IMR-90 (cell line): ENCODE measurements around the gene S100A1. TPM values are rescaled to one million over a fixed set of nuclear protein-coding genes. Genes with fewer than 3 reads are reported as not detected.

Experiments
- ATAC-seq: fragments of 200-7000 bp; cut with Tn5 transposase; 2 replicates; pipeline ENCODE4 v1.9.1; 2020; ENCODE audit warnings: low read depth, mild to moderate bottlenecking, moderate library complexity
- BruUV-seq: library from RNA; stranded (reverse); fragments of 400-500 nt; replicated peaks from 2 replicates; lab custom pipeline; 2021; lab: Mats Ljungman, UMichigan
- CTCF ChIA-PET: fragments of 300-600 bp; formaldehyde crosslinking; extraction: SDS; loops from one replicate; lab custom pipeline; 2021; ENCODE audit warnings: antibody characterized with exemption; lab: Yijun Ruan, JAX
- POLR2A ChIA-PET: fragments of 300-600 bp; sonication (Branson Sonifier 250); formaldehyde crosslinking; loops from one replicate; lab custom pipeline; 2022; ENCODE audit warnings: antibody characterized with exemption; ENCODE audit not compliant: unreplicated experiment; lab: Charles Lee
- DNase-seq: peaks from one replicate; pipeline ENCODE4 v3.0.0; 2013
- H2AFZ ChIP-seq: replicated peaks from 2 replicates; pipeline ENCODE3; 2013; ENCODE audit warnings: low read length, mild to moderate bottlenecking; ENCODE audit not compliant: poor library complexity
- H2AK5ac ChIP-seq: 2 replicates; pipeline ENCODE4 v1.6.1; 2013; ENCODE audit warnings: low read depth, low read length, inconsistent platforms
- H2AK9ac ChIP-seq: replicated peaks from 2 replicates; pipeline ENCODE3; 2013; ENCODE audit warnings: mild to moderate bottlenecking, low read depth, low read length, moderate library complexity; ENCODE audit not compliant: poor library complexity
- H2BK120ac ChIP-seq: 2 replicates; pipeline ENCODE4 v1.6.1; 2013; ENCODE audit warnings: low read depth, low read length, inconsistent platforms
- H2BK15ac ChIP-seq: 3 replicates; pipeline ENCODE4 v1.6.1; 2013; ENCODE audit warnings: low read depth, low read length, inconsistent platforms
- H2BK20ac ChIP-seq: 2 replicates; pipeline ENCODE4 v1.6.1; 2013; ENCODE audit warnings: low read depth, mild to moderate bottlenecking, inconsistent platforms, low read length, moderate library complexity
- H2BK5ac ChIP-seq: 2 replicates; pipeline ENCODE4 v1.6.1; 2013; ENCODE audit warnings: mild to moderate bottlenecking, low read depth, low read length, inconsistent platforms; ENCODE audit not compliant: poor library complexity, severe bottlenecking
- H3K14ac ChIP-seq: replicated peaks from 2 replicates; pipeline ENCODE4 v1.6.1; 2013; ENCODE audit warnings: low read depth, low read length, inconsistent platforms
- H3K18ac ChIP-seq: 2 replicates; pipeline ENCODE4 v1.6.1; 2013; ENCODE audit warnings: low read depth, low read length, control low read depth
- H3K23ac ChIP-seq: 2 replicates; pipeline ENCODE4 v1.6.1; 2013; ENCODE audit warnings: low read depth, low read length, inconsistent platforms
- H3K27ac ChIP-seq: 2 replicates; pipeline ENCODE4 v1.5.1; 2013; ENCODE audit warnings: mild to moderate bottlenecking, control low read depth, low read length; ENCODE audit not compliant: insufficient read depth
- H3K27me3 ChIP-seq: 2 replicates; pipeline ENCODE4 v1.6.1; 2013; ENCODE audit warnings: low read length; ENCODE audit not compliant: control insufficient read depth, insufficient read depth
- H3K36me3 ChIP-seq: 2 replicates; pipeline ENCODE4 v1.6.1; 2013; ENCODE audit warnings: low read length, mixed read lengths; ENCODE audit not compliant: control insufficient read depth, insufficient read depth
- H3K4ac ChIP-seq: 2 replicates; pipeline ENCODE4 v1.6.1; 2013; ENCODE audit warnings: low read depth, low read length, inconsistent platforms
- H3K4me1 ChIP-seq: 2 replicates; pipeline ENCODE4 v1.6.1; 2013; ENCODE audit warnings: low read length, mixed read lengths; ENCODE audit not compliant: control insufficient read depth, insufficient read depth
- H3K4me2 ChIP-seq: 2 replicates; pipeline ENCODE4 v1.6.1; 2013; ENCODE audit warnings: low read depth, mild to moderate bottlenecking, control low read depth, low read length, moderate library complexity
- H3K4me3 ChIP-seq: 2 replicates; pipeline ENCODE4 v1.5.1; 2013; ENCODE audit warnings: low read depth, mild to moderate bottlenecking, control low read depth, low read length, moderate library complexity; ENCODE audit not compliant: insufficient read depth
- H3K56ac ChIP-seq: 2 replicates; pipeline ENCODE4 v1.6.1; 2013; ENCODE audit warnings: low read length, inconsistent platforms; ENCODE audit not compliant: insufficient read depth; ENCODE audit errors: extremely low read depth
- H3K79me1 ChIP-seq, 2 experiments: 2 replicates each; pipeline ENCODE4 v1.6.1; 2013; ENCODE audit warnings: low read length in 2 of 2, inconsistent platforms in 1 of 2, low read depth in 1 of 2
- H3K9ac ChIP-seq: 2 replicates; pipeline ENCODE4 v1.6.1; 2013; ENCODE audit warnings: low read depth, low read length, control low read depth
- H3K9me1 ChIP-seq: 2 replicates; pipeline ENCODE4 v1.6.1; 2013; ENCODE audit warnings: low read length, inconsistent platforms; ENCODE audit not compliant: insufficient read depth
- H3K9me3 ChIP-seq: 2 replicates; pipeline ENCODE4 v1.6.1; 2013; ENCODE audit warnings: low read length; ENCODE audit not compliant: control insufficient read depth, insufficient read depth
- H4K20me1 ChIP-seq: 2 replicates; pipeline ENCODE4 v1.6.1; 2013; ENCODE audit warnings: low read length, inconsistent platforms; ENCODE audit not compliant: insufficient read depth
- H4K5ac ChIP-seq: 2 replicates; pipeline ENCODE4 v1.6.1; 2013; ENCODE audit warnings: mild to moderate bottlenecking, low read depth, low read length, control low read depth
- H4K8ac ChIP-seq, 2 experiments: 2 replicates each; pipeline ENCODE4 v1.6.1; 2013; ENCODE audit warnings: low read depth in 2 of 2, low read length in 2 of 2, control low read depth in 1 of 2, inconsistent platforms in 1 of 2
- H4K91ac ChIP-seq: 2 replicates; pipeline ENCODE4 v1.6.1; 2013; ENCODE audit warnings: low read depth, low read length, inconsistent platforms; ENCODE audit not compliant: insufficient read depth
- BHLHE40 ChIP-seq: fragments of 150-350 bp; IDR thresholded peaks from 2 replicates; pipeline ENCODE4 v1.6.1; 2016; ENCODE audit warnings: mild to moderate bottlenecking, low read depth, low read length
- CEBPB ChIP-seq: IDR thresholded peaks from 2 replicates; pipeline ENCODE4 v1.6.1; 2012; ENCODE audit warnings: low read depth, low read length, improper control_type of control experiment
- CHD1 ChIP-seq: IDR thresholded peaks from 2 replicates; pipeline ENCODE4 v1.6.1; 2012; ENCODE audit warnings: low read depth, low read length, improper control_type of control experiment
- CTCF ChIP-seq: conservative IDR thresholded peaks from 2 replicates; pipeline ENCODE4 v1.5.1; 2012; ENCODE audit warnings: mild to moderate bottlenecking, low read depth, low read length, improper control_type of control experiment
- ELK1 ChIP-seq: fragments of 150-350 bp; IDR thresholded peaks from 2 replicates; pipeline ENCODE4 v1.6.1; 2016; ENCODE audit warnings: low read depth, mild to moderate bottlenecking, low read length, moderate library complexity, borderline replicate concordance
- FOS ChIP-seq: fragments of 150-350 bp; IDR thresholded peaks from 2 replicates; pipeline ENCODE4 v1.6.1; 2016; ENCODE audit warnings: low read depth, low read length
- MAFK ChIP-seq: IDR thresholded peaks from 2 replicates; pipeline ENCODE4 v1.6.1; 2012; ENCODE audit warnings: low read depth, low read length, improper control_type of control experiment
- MAZ ChIP-seq: IDR thresholded peaks from 2 replicates; pipeline ENCODE4 v1.6.1; 2012; ENCODE audit warnings: low read depth, mild to moderate bottlenecking, low read length, improper control_type of control experiment, moderate library complexity, borderline replicate concordance
- MXI1 ChIP-seq: IDR thresholded peaks from 2 replicates; pipeline ENCODE4 v1.6.1; 2012; ENCODE audit warnings: low read depth, mild to moderate bottlenecking, low read length, moderate library complexity, borderline replicate concordance
- NFE2L2 ChIP-seq: fragments of 150-350 bp; IDR thresholded peaks from 2 replicates; pipeline ENCODE4 v1.6.1; 2016; ENCODE audit warnings: low read depth, mild to moderate bottlenecking, low read length
- POLR2A ChIP-seq: IDR thresholded peaks from 2 replicates; pipeline ENCODE4 v1.6.1; 2012; ENCODE audit warnings: mild to moderate bottlenecking, low read depth, low read length
- RAD21 ChIP-seq: IDR thresholded peaks from 2 replicates; pipeline ENCODE4 v1.6.1; 2012; ENCODE audit warnings: low read length, improper control_type of control experiment
- RCOR1 ChIP-seq: IDR thresholded peaks from 2 replicates; pipeline ENCODE4 v1.6.1; 2012; ENCODE audit warnings: mild to moderate bottlenecking, low read length, improper control_type of control experiment; ENCODE audit not compliant: insufficient replicate concordance
- RFX5 ChIP-seq: IDR thresholded peaks from 2 replicates; pipeline ENCODE4 v1.8.0; 2012; ENCODE audit warnings: low read depth, mild to moderate bottlenecking, low read length, moderate library complexity
- SMC3 ChIP-seq: fragments of 150-350 bp; IDR thresholded peaks from 2 replicates; pipeline ENCODE4 v1.6.1; 2016; ENCODE audit warnings: low read depth, mild to moderate bottlenecking, antibody characterized with exemption, low read length, moderate library complexity
- USF2 ChIP-seq: fragments of 150-350 bp; IDR thresholded peaks from 2 replicates; pipeline ENCODE4 v1.6.1; 2017; ENCODE audit warnings: mild to moderate bottlenecking, antibody characterized with exemption, low read length, low read depth
- WGBS, 2 experiments: methylation state at CpG; one replicate each; pipeline versions ENCODE4 v1.1.5 to v1.1.7; 2013; ENCODE audit warnings: missing lambda C conversion rate in 2 of 2; ENCODE audit not compliant: insufficient read length in 1 of 2; ENCODE audit errors: extremely low coverage in 2 of 2; 5-methylcytosine and 5-hydroxymethylcytosine counted together
- dilution Hi-C: fragments of 300-500 bp; cut with HindIII; formaldehyde crosslinking; loops from one replicate; pipeline ENCODE4 v1.14.3; 2018; ENCODE audit warnings: low sequenced_read_pairs; ENCODE audit not compliant: unreplicated experiment
- in situ Hi-C: fragments of 300-500 bp; cut with MboI; formaldehyde crosslinking; loops from 3 replicates; pipeline ENCODE4 v1.14.3; 2019; ENCODE audit warnings: low sequenced_read_pairs, inconsistent platforms, mixed read lengths
- intact Hi-C: fragments of 100-400 bp; cut with micrococcal nuclease; formaldehyde crosslinking; loops from 2 replicates; pipeline ENCODE4 v1.10.0; 2022
- polyA plus RNA-seq, 3 experiments: library from polyadenylated mRNA; depleted of rRNA; stranded (reverse); fragments of >200 nt; gene quantifications; 2 replicates each; pipeline ENCODE4 v1.2.3, GENCODE V29; 2012; ENCODE audit warnings: low replicate concordance in 1 of 3
- total RNA-seq: library from RNA; depleted of rRNA; stranded (reverse); fragments of >200 nt; gene quantifications from 2 replicates; pipeline ENCODE4 v1.2.3, GENCODE V29; 2012

S100A1 gene
- total and polyA plus RNA-seq, 2 of the 4 experiments (the other 2 are of a cell fraction) = 0.18 to 0.29 TPM

- ATAC-seq = no peak
- H3K18ac ChIP-seq = no peak overlapping the region
- no peak overlapping the region for H3K4me3 ChIP-seq
- dilution Hi-C loops (no loop called here), in situ Hi-C loops (no loop called here), intact Hi-C loops (no loop called here)
- no peak overlapping the region; the same call in 1 of the 2 replicates for H2AK5ac ChIP-seq
- TF ChIP-seq USF2 (no peak), POLR2A (no peak), MAFK (no peak), CTCF (no peak), RFX5 (no peak), CHD1 (no peak), NFE2L2 (no peak), RCOR1 (no peak), FOS (no peak), CEBPB (no peak), ELK1 (no peak), MXI1 (no peak), BHLHE40 (no peak), RAD21 (no peak), MAZ (no peak), SMC3 (no peak)
- no peak overlapping the region for H3K9ac ChIP-seq
- no peak overlapping the region for H4K8ac ChIP-seq
- no peak overlapping the region for H4K91ac ChIP-seq
- H2AFZ ChIP-seq = peak overlapping the region; percentile 12
- no peak overlapping the region for H3K23ac ChIP-seq
- H3K27ac ChIP-seq = no peak overlapping the region
- H3K36me3 ChIP-seq = peaks cover 12% of the 10 kb centered on the region
- no peak overlapping the region for H3K14ac ChIP-seq
- no TSS peak for BruUV-seq
- H3K56ac ChIP-seq = no peak overlapping the region
- H3K79me1 ChIP-seq = peaks cover 6 to 28% of the 10 kb centered on the region in 2 experiments; a peak in 3 of 4 replicates
- no peak for DNase-seq
- ChIA-PET CTCF (interaction anchor here (1.0 to 3.3 kb wide), 4 partner anchors 12 to 46 kb away, joined by 3 to 18 read pairs (median 6); partner anchors contain the start of genes S100A1 and S100A13), POLR2A (interaction anchor here (1.2 kb wide), 1 partner anchor 12 kb away, joined by 6 read pairs; the partner anchor contains the start of gene S100A13)
- H3K4ac ChIP-seq = no peak overlapping the region
- no peak overlapping the region for H3K4me2 ChIP-seq
- H2BK5ac ChIP-seq = no peak overlapping the region
- no peak overlapping the region for H2BK15ac ChIP-seq
- H3K9me3 ChIP-seq = no peaks in the 10 kb centered on the region
- H4K5ac ChIP-seq = no peak overlapping the region
- WGBS, 2 experiments = no CpG with 5 or more reads among the region's 7 CpGs
- peaks cover 9% of the 10 kb centered on the region; the same call in 1 of the 2 replicates for H4K20me1 ChIP-seq
- H3K4me1 ChIP-seq = peaks cover 24% of the 10 kb centered on the region
- H2BK120ac ChIP-seq = no peak overlapping the region
- H3K27me3 ChIP-seq = no peaks in the 10 kb centered on the region
- H2AK9ac ChIP-seq = no peak overlapping the region
- no peak overlapping the region for H2BK20ac ChIP-seq
- peaks cover 6% of the 10 kb centered on the region; the same call in 1 of the 2 replicates for H3K9me1 ChIP-seq
Observed at GRCh38 chr1:153614906-153615305, 13.3 kb upstream of the S100A1 start.
